ENCODE data around the gene MTAP.

MTAP gene

GRCh38 chr9:21862871-21863270, 60.4 kb downstream of the MTAP start:
- in situ Hi-C loops (cut with MboI; ENCODE audit: low pct_unique_long_range_greater_than_20kb, low sequenced_read_pairs, unreplicated experiment) = no loop called here
- no peak for DNase-seq (ENCODE audit: low spot score)
- no peak for TF ChIP-seq CTCF (IDR thresholded peaks at IDR 0.05; ENCODE audit: extremely low read depth, insufficient read depth, missing control alignments)

- in situ Hi-C loops (cut with MboI; ENCODE audit: low pct_unique_long_range_greater_than_20kb, low sequenced_read_pairs, unreplicated experiment) = no loop called here
- no peak for TF ChIP-seq CTCF (IDR thresholded peaks at IDR 0.05; ENCODE audit: extremely low read depth, insufficient read depth, missing control alignments)
- no peak for DNase-seq (ENCODE audit: low spot score)
Observed at GRCh38 chr9:21864505-21864904, 62.1 kb downstream of the MTAP start.

- in situ Hi-C loops (cut with MboI; ENCODE audit: low pct_unique_long_range_greater_than_20kb, low sequenced_read_pairs, unreplicated experiment) = no loop called here
Observed at GRCh38 chr9:21866302-21866701, 63.9 kb downstream of the MTAP start.

GRCh38 chr9:21871256-21871975, 69.0 kb downstream of the MTAP start:
- no peak for DNase-seq (ENCODE audit: low spot score)
- in situ Hi-C loops (cut with MboI; ENCODE audit: low pct_unique_long_range_greater_than_20kb, low sequenced_read_pairs, unreplicated experiment) = no loop called here
- no peak for TF ChIP-seq CTCF (IDR thresholded peaks at IDR 0.05; ENCODE audit: extremely low read depth, insufficient read depth, missing control alignments)

More at GRCh38 chr9:21866302-21866701, 63.9 kb downstream of the MTAP start:
- TF ChIP-seq CTCF (IDR thresholded peaks at IDR 0.05; ENCODE audit: extremely low read depth, insufficient read depth, missing control alignments) = no peak
- DNase-seq (ENCODE audit: low spot score) = no peak

GRCh38 chr9:21872696-21873095, 70.3 kb downstream of the MTAP start:
- no peak for TF ChIP-seq CTCF (IDR thresholded peaks at IDR 0.05; ENCODE audit: extremely low read depth, insufficient read depth, missing control alignments)
- in situ Hi-C loops (cut with MboI; ENCODE audit: low pct_unique_long_range_greater_than_20kb, low sequenced_read_pairs, unreplicated experiment) = no loop called here

GRCh38 chr9:21873540-21874221, 71.2 kb downstream of the MTAP start:
- in situ Hi-C loops (cut with MboI; ENCODE audit: low pct_unique_long_range_greater_than_20kb, low sequenced_read_pairs, unreplicated experiment) = no loop called here
- DNase-seq (ENCODE audit: low spot score) = no peak
- no peak for TF ChIP-seq CTCF (IDR thresholded peaks at IDR 0.05; ENCODE audit: extremely low read depth, insufficient read depth, missing control alignments)

More at GRCh38 chr9:21872696-21873095, 70.3 kb downstream of the MTAP start:
- DNase-seq (ENCODE audit: low spot score) = no peak
